Stimulated activated CD4-positive, alpha-beta T cell treated with anti-CD3 and anti-CD28 coated beads, Interleukin-15, amount 100 ng/mL, for 48 hours (primary cell): Measurements from ENCODE around the gene RDH5.
A peak's percentile ranks its signal among the peaks of the same experiment; 100 is the strongest.

ENCODE experiments used
- DNase-seq, 2 donors: peaks; one replicate each; pipeline ENCODE4 v3.0.0-alpha.2; 2020; ENCODE audit warnings: low read depth in 2 of 2

Gene RDH5

GRCh38 chr12:55712700-55713415 is 7.3 kb upstream of the RDH5 start:
- no peak for DNase-seq

GRCh38 chr12:55713721-55714120 is 6.5 kb upstream of the RDH5 start:
- DNase-seq = no peak

GRCh38 chr12:55715169-55715764 is 4.9 kb upstream of the RDH5 start:
- no peak for DNase-seq

GRCh38 chr12:55715833-55716581 is 4.2 kb upstream of the RDH5 start, which contains the start of gene BLOC1S1:
TSS of gene BLOC1S1 (plus strand) at chr12:55716046. CDS start at chr12:55716052, 6 bp downstream.
- peak; percentile 88 to 95 for DNase-seq

GRCh38 chr12:55716582-55716957 is 3.6 kb upstream of the RDH5 start:
- no peak for DNase-seq

- DNase-seq = no peak
Observed at GRCh38 chr12:55717011-55718007, 2.9 kb upstream of the RDH5 start.

GRCh38 chr12:55718015-55718414 is 2.2 kb upstream of the RDH5 start:
- DNase-seq = no peak

- no peak for DNase-seq
Observed at GRCh38 chr12:55718624-55719275, 1.4 kb upstream of the RDH5 start.

GRCh38 chr12:55719371-55719770 is 822 bp upstream of the RDH5 start:
- DNase-seq = no peak

- no peak for DNase-seq
Observed at GRCh38 chr12:55720894-55721444, 776 bp downstream of the RDH5 start.

GRCh38 chr12:55721601-55722213 is 1.5 kb downstream of the RDH5 start:
- DNase-seq = no peak

- no peak for DNase-seq
Observed at GRCh38 chr12:55722948-55723347, 2.8 kb downstream of the RDH5 start.

GRCh38 chr12:55723516-55724225 is 3.5 kb downstream of the RDH5 start:
- DNase-seq = no peak

- DNase-seq = peak in 1 of 2 donors; percentile 55
Observed at GRCh38 chr12:55724226-55724939, 4.2 kb downstream of the RDH5 start.

- DNase-seq = no peak
Observed at GRCh38 chr12:55724940-55725309, 4.7 kb downstream of the RDH5 start.

- DNase-seq = no peak
Observed at GRCh38 chr12:55725556-55725955, 5.4 kb downstream of the RDH5 start.

GRCh38 chr12:55726971-55727370 is 6.8 kb downstream of the RDH5 start:
- no peak for DNase-seq

GRCh38 chr12:55727643-55728185 is 7.5 kb downstream of the RDH5 start:
- no peak for DNase-seq
